GM03348 (cell line): Measurements from ENCODE around the gene RSBN1L.
"Not testable (repeated sequence)": the region's sequence is repeated elsewhere in the genome, so short reads cannot be mapped to it uniquely, and the experiment has no call there.

ENCODE experiments used
- DNase-seq: peaks from one replicate; pipeline ENCODE4 v3.0.0; 2012; ENCODE audit warnings: low spot score

The RSBN1L gene

GRCh38 chr7:77770316-77770715, 74.1 kb downstream of the RSBN1L start:
- no peak for DNase-seq

- DNase-seq: peak; percentile 13
Measured at GRCh38 chr7:77771901-77772300, 75.6 kb downstream of the RSBN1L start.

- no peak for DNase-seq
Measured at GRCh38 chr7:77778535-77778934, 82.3 kb downstream of the RSBN1L start.

GRCh38 chr7:77782383-77782782, 86.1 kb downstream of the RSBN1L start:
- DNase-seq: no peak

- no peak for DNase-seq
Measured at GRCh38 chr7:77783111-77783510, 86.9 kb downstream of the RSBN1L start.

GRCh38 chr7:77783545-77783944, 87.3 kb downstream of the RSBN1L start:
- DNase-seq: no peak

- DNase-seq: not testable (repeated sequence)
Measured at GRCh38 chr7:77784426-77784825, 88.2 kb downstream of the RSBN1L start.

GRCh38 chr7:77786018-77786417, 89.8 kb downstream of the RSBN1L start:
- no peak for DNase-seq

GRCh38 chr7:77786741-77787140, 90.5 kb downstream of the RSBN1L start:
- DNase-seq: no peak

GRCh38 chr7:77788327-77788902, 92.2 kb downstream of the RSBN1L start:
- DNase-seq: no peak

- DNase-seq: no peak
Measured at GRCh38 chr7:77791336-77791735, 95.1 kb downstream of the RSBN1L start.

GRCh38 chr7:77791956-77792355, 95.7 kb downstream of the RSBN1L start:
- no peak for DNase-seq

GRCh38 chr7:77794000-77794399, 97.7 kb downstream of the RSBN1L start:
- DNase-seq: no peak

GRCh38 chr7:77796109-77796508, 99.8 kb downstream of the RSBN1L start:
- DNase-seq: no peak

GRCh38 chr7:77796960-77797359, 100.7 kb downstream of the RSBN1L start:
- DNase-seq: no peak

GRCh38 chr7:77797734-77798393, 101.6 kb downstream of the RSBN1L start:
- DNase-seq: peak; percentile 49

- peak; percentile 97 for DNase-seq
Measured at GRCh38 chr7:77798394-77799077, 102.3 kb downstream of the RSBN1L start, which contains the start of the genes PHTF2 and TMEM60. Gene PHTF2, plus strand, starts transcription at chr7:77798773. Gene TMEM60, minus strand, starts transcription at chr7:77798434. Its CDS starts 4,061 bp downstream, at chr7:77794373.

- peak; percentile 43 for DNase-seq
Measured at GRCh38 chr7:77799078-77799964, 103.1 kb downstream of the RSBN1L start.

- peak; percentile 9 for DNase-seq
Measured at GRCh38 chr7:77800158-77800557, 103.9 kb downstream of the RSBN1L start.

- DNase-seq: no peak
Measured at GRCh38 chr7:77800730-77801129, 104.5 kb downstream of the RSBN1L start.

GRCh38 chr7:77802557-77803405, 106.5 kb downstream of the RSBN1L start:
- DNase-seq: peak; percentile 13
